ENCODE measurements around the gene CAMK2N2. TPM values are rescaled to one million over a fixed set of nuclear protein-coding genes. Genes with fewer than 3 reads are reported as not detected.
A peak's percentile ranks its signal among the peaks of the same experiment; 100 is the strongest.

The CAMK2N2 gene
- not detected in 2 replicates for total RNA-seq (2011; cell fraction: chromatin; rRNA removed; ENCODE audit: low replicate concordance)
- total RNA-seq (2011; cell fraction: nucleolus; rRNA removed) = not detected in 2 replicates
- total RNA-seq (2011; cell fraction: nucleoplasm; rRNA removed) = not detected in 2 replicates
- 0.12 TPM in 1 of 2 replicates, not detected in the other for total RNA-seq (2014; rRNA removed)
- total RNA-seq (2014; rRNA removed; fragmentation: Illumina TruSeq; extraction: Trizol) = not detected in 2 replicates
- not detected in 2 replicates for total RNA-seq (2015; rRNA removed; fragmentation: Illumina TruSeq; extraction: Trizol)
- 0.22 and 0.27 TPM in 2 replicates for total RNA-seq (2021)
- 0.05 and 0.08 TPM in 2 replicates for polyA plus RNA-seq (2011; rRNA removed)
- 0.10 and 0.18 TPM in 2 replicates for polyA plus RNA-seq (2011; cell fraction: cytosol; rRNA removed)
- polyA plus RNA-seq (2011; cell fraction: nucleus; rRNA removed) = 0.70 TPM in 1 of 2 replicates, not detected in the other
- polyA plus RNA-seq (2012) = 0.11 and 0.13 TPM in 2 replicates
- polyA plus RNA-seq (2014; fragmentation: Illumina TruSeq; extraction: Trizol) = 0.12 and 0.26 TPM in 2 replicates
- polyA plus RNA-seq (2014; fragmentation: Nextera tagmentation; extraction: Ambion mirVana) = not detected
- 0.11 TPM in 1 of 2 replicates, not detected in the other for polyA plus RNA-seq (2014; rRNA removed)
- 0.25 TPM in 1 of 2 replicates, not detected in the other for polyA minus RNA-seq (2011; rRNA and poly(A)+ RNA removed)
- not detected in 2 replicates for polyA minus RNA-seq (2011; cell fraction: cytosol; rRNA and poly(A)+ RNA removed)
- polyA minus RNA-seq (2011; cell fraction: nucleus; rRNA and poly(A)+ RNA removed) = 0.27 TPM in 1 of 2 replicates, not detected in the other
- Bru-seq, nascent RNA = percentile 21 among the genes with signal in this experiment
- percentile 19 among the genes with signal in this experiment for BruChase-seq, experiment 1, labeled RNA remaining after a 2-hour chase
- BruChase-seq, experiment 2, labeled RNA remaining after a 6-hour chase = not detected
- long read RNA-seq, experiment 1 = 0 reads
- long read RNA-seq, experiment 2 = 0 reads
- long read RNA-seq, experiment 3 = 0 reads

DNA sequence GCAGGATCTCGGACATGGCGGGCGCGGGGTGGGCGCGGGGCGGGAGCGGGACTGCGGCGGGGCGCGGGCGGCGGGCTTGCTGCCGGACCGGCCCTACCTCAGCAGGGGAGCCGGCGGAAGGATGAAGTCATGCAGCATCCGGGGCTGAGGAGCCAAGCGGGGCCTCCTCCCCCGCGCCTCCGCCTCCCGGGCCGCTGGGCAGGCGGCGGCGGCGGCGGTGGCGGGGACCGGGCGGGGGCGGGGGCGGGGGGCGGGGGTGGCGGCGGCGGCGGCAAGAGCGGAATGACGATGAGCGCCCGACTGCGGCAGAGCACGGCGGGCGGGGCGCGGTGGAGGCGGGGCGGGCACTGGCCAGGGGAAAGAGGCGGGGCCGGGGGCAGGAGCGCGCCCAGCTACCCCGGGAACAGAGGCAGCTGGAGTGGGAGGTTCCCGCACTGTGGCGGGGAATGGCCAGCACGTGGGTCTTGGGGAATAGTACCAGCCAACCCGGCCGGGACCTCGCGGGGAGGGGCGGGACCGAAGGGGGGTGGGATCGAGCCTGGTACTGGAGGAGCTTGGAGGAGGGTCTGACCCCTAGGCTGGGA is at the start of gene CAMK2N2:
Gene CAMK2N2 (minus strand): TSS at position 284 of the 584 bp plus-strand sequence. CDS start 268 bp downstream, at position 16.
- Histone ChIP-seq H3K9me3 (replicated peaks; ENCODE audit: control insufficient read depth, insufficient read depth, low read depth, low read length) (no peaks in the 10 kb centered on the region), H3K4me3 (peak within 1 kb of the TSS; percentile 42), H3K9ac (ENCODE audit: insufficient read depth in 1 of 2, low read depth in 2 of 2, low read length in 2 of 2) (peak within 1 kb of the TSS in 1 of 2 experiments; percentile 83; a peak in 2 of 4 replicates), H3K4me2 (ENCODE audit: insufficient read depth, low read length) (peak within 1 kb of the TSS; percentile 82), H2AFZ (ENCODE audit: low read depth, low read length) (peak within 1 kb of the TSS; percentile 72), H3K27me3 (ENCODE audit: control insufficient read depth in 2 of 2, insufficient read depth in 2 of 2, low read length in 2 of 2) (peaks cover 10 to 31% of the 10 kb centered on the region in 2 experiments; a peak in 4 of 5 replicates), H3K4me1 (replicated peaks in 1 of 2; ENCODE audit: control insufficient read depth in 2 of 2, insufficient read depth in 2 of 2, low read length in 2 of 2) (peaks cover 14 to 36% of the 10 kb centered on the region in 2 experiments; a peak in 4 of 5 replicates), H3K27ac (ENCODE audit: extremely low read depth, low read depth, low read length) (no peak within 1 kb of the TSS), H3K9me1 (ENCODE audit: control insufficient read depth, insufficient read depth, low read length) (no peaks in the 10 kb centered on the region), H3K79me2 (ENCODE audit: control insufficient read depth, insufficient read depth, low read length) (no peaks in the 10 kb centered on the region), H3K36me3 (ENCODE audit: control insufficient read depth, insufficient read depth, low read length) (no peaks in the 10 kb centered on the region), H4K20me1 (replicated peaks; ENCODE audit: control insufficient read depth, insufficient read depth, low read length) (peaks cover 25% of the 10 kb centered on the region)
- DNase-seq (ENCODE audit: extremely low read depth in 1 of 4, low spot score in 3 of 4) = peak; percentile 76 to 93 (median 88)
- intact Hi-C loops (cut with micrococcal nuclease) = no loop called here
- ChIA-PET POLR2A (interaction anchor here (0.5 to 1.9 kb wide), 4 partner anchors 8 to 863 kb away, joined by 3 to 4 read pairs (median 3); partner anchors contain the start of gene EEF1AKMT4), CTCF (ENCODE audit: low intra/inter-chr PET ratio) (no interaction called here)
- in situ Hi-C loops (cut with MboI) = no loop called here
- FAIRE-seq = no peak
- no TSS peak for BruUV-seq (replicated peaks)
- peak; percentile 76 for ATAC-seq
- 7% methylated on average over 6 of the region's 67 CpGs for WGBS (ENCODE audit: insufficient coverage, low coverage, missing lambda C conversion rate)
- TF ChIP-seq YY1 (IDR thresholded peaks at IDR 0.05; ENCODE audit: borderline replicate concordance in 1 of 3, control insufficient read depth in 1 of 3, extremely low read depth in 1 of 3, insufficient read depth in 3 of 3, insufficient read length in 1 of 3, insufficient replicate concordance in 2 of 3, low read depth in 1 of 3, low read length in 2 of 3) (peak in 1 of 3 experiments; percentile 29), CREM (IDR thresholded peaks at IDR 0.05; ENCODE audit: low read depth) (0 out of 2 replicates have a peak, but pooled peaks have one; percentile 1), ZNF395 (CRISPR knock-in tag; IDR thresholded peaks at IDR 0.05) (0 out of 2 replicates have a peak, but pooled peaks have one; percentile 38)
- TF ChIP-seq, protein P1, sequence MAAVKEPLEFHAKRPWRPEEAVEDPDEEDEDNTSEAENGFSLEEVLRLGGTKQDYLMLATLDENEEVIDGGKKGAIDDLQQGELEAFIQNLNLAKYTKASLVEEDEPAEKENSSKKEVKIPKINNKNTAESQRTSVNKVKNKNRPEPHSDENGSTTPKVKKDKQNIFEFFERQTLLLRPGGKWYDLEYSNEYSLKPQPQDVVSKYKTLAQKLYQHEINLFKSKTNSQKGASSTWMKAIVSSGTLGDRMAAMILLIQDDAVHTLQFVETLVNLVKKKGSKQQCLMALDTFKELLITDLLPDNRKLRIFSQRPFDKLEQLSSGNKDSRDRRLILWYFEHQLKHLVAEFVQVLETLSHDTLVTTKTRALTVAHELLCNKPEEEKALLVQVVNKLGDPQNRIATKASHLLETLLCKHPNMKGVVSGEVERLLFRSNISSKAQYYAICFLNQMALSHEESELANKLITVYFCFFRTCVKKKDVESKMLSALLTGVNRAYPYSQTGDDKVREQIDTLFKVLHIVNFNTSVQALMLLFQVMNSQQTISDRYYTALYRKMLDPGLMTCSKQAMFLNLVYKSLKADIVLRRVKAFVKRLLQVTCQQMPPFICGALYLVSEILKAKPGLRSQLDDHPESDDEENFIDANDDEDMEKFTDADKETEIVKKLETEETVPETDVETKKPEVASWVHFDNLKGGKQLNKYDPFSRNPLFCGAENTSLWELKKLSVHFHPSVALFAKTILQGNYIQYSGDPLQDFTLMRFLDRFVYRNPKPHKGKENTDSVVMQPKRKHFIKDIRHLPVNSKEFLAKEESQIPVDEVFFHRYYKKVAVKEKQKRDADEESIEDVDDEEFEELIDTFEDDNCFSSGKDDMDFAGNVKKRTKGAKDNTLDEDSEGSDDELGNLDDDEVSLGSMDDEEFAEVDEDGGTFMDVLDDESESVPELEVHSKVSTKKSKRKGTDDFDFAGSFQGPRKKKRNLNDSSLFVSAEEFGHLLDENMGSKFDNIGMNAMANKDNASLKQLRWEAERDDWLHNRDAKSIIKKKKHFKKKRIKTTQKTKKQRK (IDR thresholded peaks at IDR 0.05; ENCODE audit: borderline replicate concordance, low read depth, low read length) = no peak

Data from K562 (cell line).